ENCODE measurements around the gene NRP2. TPM values are rescaled to one million over a fixed set of nuclear protein-coding genes. Genes with fewer than 3 reads are reported as not detected.

NRP2 gene
- total RNA-seq, 2 experiments from 2014 or later: 1.5 to 3.8 TPM

DNA sequence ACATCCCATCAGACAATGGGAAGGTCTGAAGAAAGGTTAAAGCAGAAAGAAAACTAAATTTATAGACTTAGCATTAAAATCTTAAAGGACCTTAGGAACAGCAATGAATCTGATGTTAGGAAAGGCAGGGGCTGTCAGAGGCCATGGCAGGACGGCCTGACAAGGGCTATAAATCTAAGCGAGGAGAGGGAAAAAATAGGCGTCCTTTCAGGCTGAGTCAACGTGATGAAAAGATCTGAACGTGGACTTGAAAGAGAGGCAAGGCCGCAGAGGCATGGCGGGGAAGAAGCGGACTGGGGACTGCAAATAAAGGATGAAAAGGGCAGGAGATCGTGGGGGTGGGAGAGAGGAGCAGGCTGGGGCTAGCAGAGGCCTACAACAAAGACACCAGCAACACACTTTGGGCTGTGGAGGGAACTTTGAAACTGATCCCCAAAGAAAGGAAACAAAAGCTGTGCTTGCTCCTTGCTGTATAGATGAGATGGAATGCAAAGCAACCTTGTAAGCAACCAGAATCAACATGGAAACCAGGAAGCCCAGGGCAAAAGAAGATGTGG, 145.6 kb downstream of the NRP2 start:
- Mint-ChIP-seq H3K9me3 (ENCODE audit: low read depth) (no peaks in the 10 kb centered on the region), H3K27me3 (peaks cover 8% of the 10 kb centered on the region), H3K27ac (no peak overlapping the region), H3K4me1 (no peaks in the 10 kb centered on the region), H3K36me3 (ENCODE audit: low read depth) (no peaks in the 10 kb centered on the region), H3K4me3 (no peak overlapping the region)
- ChIA-PET POLR2A (no interaction called here), CTCF (interaction anchor here (4.4 kb wide), 1 partner anchor 13 kb away, joined by 21 read pairs; no protein-coding TSS in a partner anchor)
- intact Hi-C loops (cut with DNase I, micrococcal nuclease): no loop called here
- DNase-seq (no peak), ATAC-seq (no peak)

DNA sequence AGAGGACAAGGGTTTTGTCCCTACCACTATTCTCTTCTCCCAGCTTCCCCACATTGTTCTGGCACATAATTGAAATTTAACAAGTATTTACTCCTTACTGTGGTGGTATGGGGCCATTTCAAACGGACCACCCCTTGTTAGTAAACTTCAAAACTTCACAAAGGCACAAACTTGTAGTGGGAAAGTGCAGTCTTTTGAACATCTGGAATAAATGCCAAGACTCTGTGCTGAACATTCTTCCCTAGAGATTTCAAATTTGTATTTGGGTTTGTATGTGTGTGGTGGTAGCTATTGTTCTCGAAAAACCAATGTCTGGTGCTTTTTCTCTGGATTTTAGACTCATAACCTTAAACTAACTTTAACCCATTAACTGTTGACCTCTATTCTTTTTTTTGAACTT, 151.6 kb downstream of the NRP2 start:
- Mint-ChIP-seq H3K4me3 (no peak overlapping the region), H3K27ac (no peak overlapping the region), H3K36me3 (ENCODE audit: low read depth) (no peaks in the 10 kb centered on the region), H3K9me3 (ENCODE audit: low read depth) (no peaks in the 10 kb centered on the region), H3K4me1 (no peaks in the 10 kb centered on the region), H3K27me3 (peaks cover 7% of the 10 kb centered on the region)
- ChIA-PET CTCF (no interaction called here), POLR2A (no interaction called here)
- DNase-seq: no peak
- no peak for ATAC-seq
- intact Hi-C loops (cut with DNase I, micrococcal nuclease): no loop called here

DNA sequence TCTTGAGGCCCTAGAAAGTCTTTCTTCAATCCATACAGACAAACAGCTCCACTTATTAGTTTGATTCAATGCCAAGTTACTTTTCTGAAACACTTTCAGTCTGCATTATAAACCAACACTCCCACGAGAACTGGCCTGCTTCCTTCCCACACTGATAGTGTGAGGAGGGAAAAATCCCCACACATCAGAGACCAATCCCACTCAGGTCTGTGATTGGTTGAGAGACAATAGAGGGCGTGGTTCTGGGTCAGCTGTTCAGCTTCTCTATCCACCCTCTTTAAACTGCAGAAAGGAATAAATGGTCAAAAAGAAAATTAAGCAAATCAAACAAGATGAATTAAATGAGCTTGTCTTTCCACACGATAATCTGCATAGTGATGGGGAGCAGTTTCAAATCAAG, 152.5 kb downstream of the NRP2 start:
- Mint-ChIP-seq H3K27me3 (peaks cover 5% of the 10 kb centered on the region), H3K9me3 (ENCODE audit: low read depth) (no peaks in the 10 kb centered on the region), H3K36me3 (ENCODE audit: low read depth) (no peaks in the 10 kb centered on the region), H3K4me1 (no peaks in the 10 kb centered on the region), H3K27ac (no peak overlapping the region), H3K4me3 (no peak overlapping the region)
- POLR2A ChIA-PET: no interaction called here
- intact Hi-C loops (cut with DNase I, micrococcal nuclease): no loop called here
- no peak for DNase-seq
- ATAC-seq: no peak
- CTCF ChIA-PET: interaction anchor here (0.7 to 0.8 kb wide), 2 partner anchors 11 to 59 kb away, joined by 3 to 4 read pairs; no protein-coding TSS in a partner anchor

DNA sequence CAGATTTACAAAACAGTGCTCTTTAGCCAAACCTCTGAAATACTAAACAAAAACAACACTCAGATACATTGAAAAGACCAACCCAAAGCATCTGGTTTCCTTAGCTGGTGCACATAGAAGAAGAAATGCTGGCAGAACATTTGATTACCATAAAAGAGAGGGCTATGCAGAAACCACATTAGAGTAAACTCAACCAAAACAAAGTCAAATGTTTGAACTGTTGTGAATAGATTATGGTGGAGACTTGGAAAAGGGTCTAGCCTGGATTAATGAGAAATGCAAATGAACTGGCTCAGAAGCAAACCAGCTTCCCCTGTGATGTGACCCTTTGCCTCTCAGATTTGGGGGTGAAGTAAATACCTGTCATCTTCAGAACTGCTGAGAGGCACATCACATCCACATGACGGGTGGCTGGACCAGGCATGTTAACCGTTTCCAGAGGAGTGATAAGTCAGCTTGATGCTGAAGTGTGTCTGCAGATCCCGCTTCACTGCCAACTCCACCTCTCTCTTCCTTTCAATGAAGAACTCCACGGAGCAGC, 153.0 kb downstream of the NRP2 start:
- H3K4me1 Mint-ChIP-seq: no peaks in the 10 kb centered on the region

DNA sequence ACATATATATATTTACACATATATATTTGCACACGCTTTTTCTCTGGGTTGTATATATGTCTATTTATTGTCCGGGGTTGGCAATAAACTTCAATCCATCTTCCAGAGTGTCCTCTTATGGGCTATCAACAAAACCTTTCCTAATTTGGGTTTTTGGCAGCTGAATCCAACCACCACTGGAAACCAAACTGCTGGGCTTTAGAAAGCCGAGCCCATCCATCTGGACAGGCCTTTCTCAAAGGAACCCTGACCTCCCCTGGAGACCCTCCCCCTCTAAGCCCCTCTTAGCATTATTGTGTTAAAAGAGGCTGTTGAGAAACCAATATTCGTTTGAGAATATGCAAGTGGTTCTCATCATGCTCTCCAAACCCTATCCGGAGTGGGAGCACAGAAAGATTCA, 153.6 kb downstream of the NRP2 start:
- Mint-ChIP-seq H3K36me3 (ENCODE audit: low read depth) (no peaks in the 10 kb centered on the region), H3K27me3 (peaks cover 5% of the 10 kb centered on the region), H3K27ac (no peak overlapping the region), H3K4me1 (no peaks in the 10 kb centered on the region), H3K4me3 (no peak overlapping the region), H3K9me3 (ENCODE audit: low read depth) (no peaks in the 10 kb centered on the region)
- ATAC-seq (no peak), DNase-seq (no peak)
- POLR2A ChIA-PET: no interaction called here
- intact Hi-C loops (cut with DNase I, micrococcal nuclease): no loop called here
- CTCF ChIA-PET: no interaction called here

More for the DNA sequence above, 153.0 kb downstream of the NRP2 start:
- Mint-ChIP-seq H3K36me3 (ENCODE audit: low read depth) (no peaks in the 10 kb centered on the region), H3K27ac (no peak overlapping the region), H3K9me3 (ENCODE audit: low read depth) (no peaks in the 10 kb centered on the region), H3K27me3 (peaks cover 5% of the 10 kb centered on the region), H3K4me3 (no peak overlapping the region)
- DNase-seq: no peak
- CTCF ChIA-PET: interaction anchor here (0.7 to 0.8 kb wide), 2 partner anchors 10 to 60 kb away, joined by 3 to 4 read pairs; no protein-coding TSS in a partner anchor
- no peak for ATAC-seq
- intact Hi-C loops (cut with DNase I, micrococcal nuclease): no loop called here
- POLR2A ChIA-PET: no interaction called here

DNA sequence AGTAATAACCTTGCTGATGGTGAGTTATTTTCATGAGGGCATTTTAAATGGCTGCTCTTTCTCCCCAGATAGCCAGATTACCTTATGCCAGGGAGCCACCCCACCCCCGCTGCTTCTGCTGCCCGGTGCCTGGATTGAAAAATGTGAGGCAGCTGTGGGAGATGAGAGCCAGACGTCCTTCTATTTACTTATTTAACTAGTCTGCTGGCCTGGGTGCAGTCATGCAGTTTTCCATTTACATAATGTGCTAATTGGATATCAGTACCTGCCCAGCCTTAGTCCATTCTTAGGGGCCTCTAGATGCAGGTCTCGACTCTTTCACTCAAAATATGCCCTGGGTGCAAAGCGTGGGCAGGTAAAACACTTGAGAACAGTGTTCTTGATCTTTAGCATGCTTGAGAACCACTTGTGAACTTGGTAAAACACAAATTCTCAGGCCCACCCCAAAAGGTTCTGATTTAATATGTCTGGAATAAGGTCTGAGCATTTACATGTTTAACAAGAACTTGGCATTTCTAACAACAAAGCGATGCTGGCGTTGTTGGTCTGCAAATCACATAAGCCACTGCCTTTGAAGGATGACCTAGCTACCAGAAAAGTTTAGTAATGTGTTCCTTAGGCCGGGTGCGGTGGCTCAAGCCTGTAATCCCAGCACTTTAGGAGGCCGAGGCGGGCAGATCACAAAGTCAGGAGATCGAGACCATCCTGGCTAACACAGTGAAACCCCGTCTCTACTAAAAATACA, 154.3 kb downstream of the NRP2 start:
- Mint-ChIP-seq H3K27me3 (peaks cover 4% of the 10 kb centered on the region), H3K36me3 (ENCODE audit: low read depth) (no peaks in the 10 kb centered on the region), H3K4me3 (no peak overlapping the region), H3K27ac (no peak overlapping the region), H3K4me1 (no peaks in the 10 kb centered on the region), H3K9me3 (ENCODE audit: low read depth) (no peaks in the 10 kb centered on the region)
- ChIA-PET CTCF (interaction anchor here (0.7 kb wide), 1 partner anchor 91 kb away, joined by 3 read pairs; no protein-coding TSS in a partner anchor), POLR2A (no interaction called here)
- DNase-seq (no peak), ATAC-seq (no peak)
- intact Hi-C loops (cut with DNase I, micrococcal nuclease): no loop called here

DNA sequence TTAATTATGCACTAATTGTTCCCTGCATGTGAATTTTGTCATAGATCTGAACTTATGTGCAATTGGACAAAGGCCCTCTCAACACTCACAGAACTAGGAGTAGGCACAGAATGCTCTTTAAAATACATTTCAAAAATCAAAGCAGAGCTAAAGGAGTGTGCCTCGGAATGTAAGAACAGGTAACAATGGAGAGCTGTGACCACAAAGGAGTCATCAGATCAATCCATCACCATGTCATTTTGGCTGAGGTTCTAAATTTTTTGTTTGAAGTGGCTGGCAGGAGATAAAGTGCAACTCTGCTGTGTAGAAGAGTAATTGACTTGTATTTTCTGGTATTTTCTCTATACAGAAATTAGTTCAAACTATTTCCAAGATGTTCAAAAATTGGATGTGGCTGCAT, 155.4 kb downstream of the NRP2 start:
- Mint-ChIP-seq H3K27ac (no peak overlapping the region), H3K4me3 (no peak overlapping the region), H3K36me3 (ENCODE audit: low read depth) (no peaks in the 10 kb centered on the region), H3K9me3 (ENCODE audit: low read depth) (no peaks in the 10 kb centered on the region), H3K27me3 (peaks cover 2% of the 10 kb centered on the region), H3K4me1 (no peaks in the 10 kb centered on the region)
- intact Hi-C loops (cut with DNase I, micrococcal nuclease): no loop called here
- ChIA-PET CTCF (interaction anchor here (0.7 kb wide), 1 partner anchor 34 kb away, joined by 3 read pairs; no protein-coding TSS in a partner anchor), POLR2A (no interaction called here)
- DNase-seq (no peak), ATAC-seq (no peak)

DNA sequence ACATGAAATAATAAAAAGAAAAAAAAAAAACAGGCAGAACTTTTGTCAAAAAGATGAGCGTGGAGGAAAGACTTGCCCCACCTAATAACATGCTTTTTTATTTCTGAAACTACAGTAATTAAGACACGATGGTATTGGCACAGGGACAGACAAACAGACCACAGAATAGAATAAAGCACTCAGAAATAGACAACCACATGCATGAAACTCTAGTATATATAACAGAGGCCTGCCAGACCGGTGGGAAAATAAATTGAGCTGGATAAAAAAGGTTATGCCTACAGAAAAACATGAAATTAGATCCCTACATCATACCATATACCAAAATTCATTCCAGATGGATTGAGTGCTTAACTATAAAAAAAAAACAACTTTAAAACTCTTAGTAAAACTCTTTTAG, 163.1 kb downstream of the NRP2 start:
- intact Hi-C loops (cut with DNase I, micrococcal nuclease): no loop called here
- Mint-ChIP-seq H3K36me3 (ENCODE audit: low read depth) (no peaks in the 10 kb centered on the region), H3K27me3 (peaks cover 8% of the 10 kb centered on the region), H3K4me3 (no peak overlapping the region), H3K27ac (no peak overlapping the region), H3K9me3 (ENCODE audit: low read depth) (no peaks in the 10 kb centered on the region), H3K4me1 (no peaks in the 10 kb centered on the region)
- CTCF ChIA-PET: interaction anchor here (0.7 to 1.0 kb wide), 3 partner anchors 10 to 170 kb away, joined by 3 to 5 read pairs (median 4); no protein-coding TSS in a partner anchor
- ATAC-seq: no peak
- DNase-seq: no peak
- POLR2A ChIA-PET: no interaction called here
